NCI-H2171 (cell line): ENCODE results near the gene CLSTN2.
A peak's percentile ranks its signal among the peaks of the same experiment; 100 is the strongest.

Experiments
- DNase-seq: peaks from one replicate; lab custom pipeline; 2025; lab: John Stamatoyannopoulos, UW

CLSTN2 gene

DNA sequence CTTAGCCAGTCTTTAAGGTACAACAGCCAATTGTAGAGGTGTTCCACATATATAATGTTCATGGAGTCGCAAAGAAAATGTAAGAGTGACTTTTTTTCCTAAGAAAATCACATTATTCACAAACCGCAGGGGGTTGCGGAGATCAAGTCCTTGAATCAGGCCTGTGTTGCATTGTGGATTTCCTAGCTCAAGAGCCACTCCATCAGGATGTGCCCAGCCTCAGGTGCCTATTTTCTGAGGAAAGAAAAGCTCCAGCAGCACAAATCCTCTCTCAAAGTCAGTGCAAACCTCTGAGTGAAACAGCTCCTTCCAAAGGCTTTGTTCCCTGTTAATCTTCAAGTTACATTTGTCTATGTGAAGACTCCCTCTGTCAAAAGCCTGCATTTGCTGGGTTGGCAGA is 349.4 kb downstream of the CLSTN2 start:
- DNase-seq = no peak

DNA sequence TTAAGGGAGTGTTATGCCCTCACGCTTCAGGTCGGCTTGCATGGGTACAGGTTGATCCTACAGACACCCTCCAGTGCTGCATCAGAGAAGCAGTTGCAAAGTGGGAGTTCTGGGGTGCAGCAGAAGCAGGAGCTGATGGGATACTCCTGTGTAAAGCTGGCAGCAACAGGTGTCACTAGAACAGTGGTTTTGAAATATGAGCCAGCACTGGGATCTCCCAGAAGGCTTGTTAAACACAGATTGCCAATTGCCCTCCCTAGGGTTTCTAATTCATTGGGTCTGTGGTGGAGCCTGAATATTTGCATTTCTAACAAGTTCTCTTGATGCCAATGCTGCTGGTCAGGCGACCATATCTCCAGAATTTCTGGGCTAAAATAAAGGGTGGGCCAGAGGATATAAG is 350.4 kb downstream of the CLSTN2 start:
- DNase-seq = peak; percentile 43

DNA sequence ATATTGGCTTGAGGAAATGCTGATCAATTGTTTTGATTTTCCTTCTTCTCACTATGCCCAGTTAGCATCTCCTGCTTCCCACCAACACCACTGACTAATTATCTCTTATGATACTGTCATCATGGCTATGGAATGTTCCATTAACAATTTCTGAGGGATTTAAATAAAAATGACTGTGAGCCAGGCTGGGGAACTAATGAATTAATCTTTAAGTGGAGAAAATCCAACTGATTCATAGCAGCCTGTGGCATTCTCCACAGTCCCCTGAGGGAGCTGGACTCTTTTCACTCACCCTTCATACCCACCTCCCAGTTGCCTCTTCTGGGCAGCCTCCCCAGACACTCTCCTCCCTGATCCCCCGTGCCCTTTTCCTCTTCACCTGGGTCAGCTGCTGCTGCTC is 353.6 kb downstream of the CLSTN2 start:
- DNase-seq = no peak

DNA sequence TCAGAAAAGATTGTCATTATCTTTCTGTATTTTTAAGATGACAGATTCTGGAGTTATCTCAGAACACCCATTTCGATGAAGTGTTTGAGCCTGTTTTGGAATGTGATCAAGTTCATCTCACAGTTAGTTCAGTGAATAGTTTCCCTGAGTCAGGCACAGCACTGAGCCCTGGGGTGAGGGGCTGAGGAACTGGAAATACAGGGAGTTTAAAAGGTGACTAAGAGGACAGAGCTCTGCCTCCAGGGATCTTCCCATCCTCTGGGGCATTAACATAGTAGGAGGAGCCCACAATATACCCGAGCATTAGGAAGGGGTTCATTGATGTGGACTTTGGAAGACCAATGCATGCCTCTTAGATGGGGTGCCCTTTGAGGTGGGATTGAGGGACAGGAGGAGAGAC is 355.1 kb downstream of the CLSTN2 start:
- no peak for DNase-seq

DNA sequence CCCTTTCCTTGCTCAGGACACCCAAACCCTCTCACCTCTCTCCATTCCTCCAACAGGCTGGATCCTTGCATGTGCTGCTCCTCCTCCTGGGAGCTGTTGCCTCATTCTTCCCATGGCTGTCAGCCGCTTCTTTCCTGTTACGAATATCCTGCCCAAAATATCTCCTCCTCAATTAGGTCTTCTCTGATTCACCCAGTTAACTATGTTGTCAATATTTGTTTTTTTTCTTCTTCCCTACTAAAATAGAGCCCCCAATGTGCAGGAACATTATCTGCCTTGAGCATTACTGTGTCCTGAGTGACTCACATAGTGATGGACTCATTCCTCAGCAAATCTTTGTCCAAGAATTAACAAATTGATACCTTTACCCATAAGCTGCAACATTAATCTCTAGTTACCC is 357.2 kb downstream of the CLSTN2 start:
- no peak for DNase-seq

DNA sequence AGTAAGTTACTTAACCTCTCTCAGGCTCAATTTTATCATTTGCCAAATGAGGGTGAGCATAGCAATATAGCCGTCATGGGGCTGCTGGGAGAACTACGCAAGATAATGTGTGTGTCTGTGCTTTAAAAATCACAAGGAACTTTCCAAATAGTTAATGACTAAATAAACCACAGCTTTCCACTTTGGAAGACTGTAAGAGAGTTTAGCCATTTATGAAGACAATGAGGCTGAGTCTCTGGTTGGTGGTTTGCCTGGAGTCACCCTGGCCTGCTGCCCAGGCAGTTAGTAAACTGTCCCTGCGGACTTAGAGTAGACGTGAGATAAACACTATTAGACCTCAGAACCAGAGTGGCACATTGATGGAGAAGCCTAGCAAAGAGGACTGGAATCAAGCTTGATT is 357.7 kb downstream of the CLSTN2 start:
- DNase-seq = no peak

DNA sequence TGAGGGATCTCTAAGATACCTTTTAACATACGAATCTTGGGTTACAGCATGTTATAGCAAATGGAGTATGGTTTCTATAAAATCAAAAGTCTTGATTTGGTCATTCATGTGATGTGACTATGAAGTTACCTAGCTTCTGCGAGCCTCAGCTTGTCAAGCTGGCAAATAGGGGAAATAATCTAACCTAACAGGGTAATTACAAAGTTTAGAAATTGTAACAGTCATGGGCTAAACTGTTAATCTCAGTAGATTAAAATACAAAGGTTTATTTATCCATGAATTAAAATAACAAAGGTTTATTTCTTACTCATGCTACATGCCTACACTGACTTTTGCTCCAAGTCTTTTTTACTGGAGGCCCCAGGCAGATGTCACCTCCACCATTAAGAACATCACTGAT is 359.1 kb downstream of the CLSTN2 start:
- DNase-seq = no peak

DNA sequence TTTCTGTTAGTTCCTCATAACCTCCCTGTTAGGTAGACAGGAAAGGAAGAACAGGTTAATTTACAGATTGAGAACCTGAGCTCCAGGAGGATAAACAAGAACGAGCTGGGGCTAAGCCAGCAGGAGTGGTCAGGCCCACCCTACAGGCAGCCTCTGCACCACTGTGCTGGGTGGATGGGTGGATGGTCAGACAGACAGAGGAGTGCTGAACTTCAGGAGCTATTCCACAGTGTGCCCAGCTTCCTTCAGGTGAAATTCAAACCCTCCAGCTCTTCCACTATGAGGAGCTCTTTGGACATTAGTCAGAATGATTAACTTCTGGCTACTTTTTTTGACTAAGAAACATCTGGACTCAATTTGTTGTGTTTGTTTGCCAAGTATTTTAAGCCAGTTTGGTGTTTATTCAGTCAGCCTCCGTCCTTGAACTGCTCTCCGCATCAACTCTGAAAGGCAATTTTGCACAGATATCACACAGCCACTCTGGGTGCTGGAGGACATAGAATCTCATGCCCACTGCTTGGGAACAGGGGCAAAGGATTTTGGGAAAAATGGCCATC is 361.9 kb downstream of the CLSTN2 start:
- no peak for DNase-seq

DNA sequence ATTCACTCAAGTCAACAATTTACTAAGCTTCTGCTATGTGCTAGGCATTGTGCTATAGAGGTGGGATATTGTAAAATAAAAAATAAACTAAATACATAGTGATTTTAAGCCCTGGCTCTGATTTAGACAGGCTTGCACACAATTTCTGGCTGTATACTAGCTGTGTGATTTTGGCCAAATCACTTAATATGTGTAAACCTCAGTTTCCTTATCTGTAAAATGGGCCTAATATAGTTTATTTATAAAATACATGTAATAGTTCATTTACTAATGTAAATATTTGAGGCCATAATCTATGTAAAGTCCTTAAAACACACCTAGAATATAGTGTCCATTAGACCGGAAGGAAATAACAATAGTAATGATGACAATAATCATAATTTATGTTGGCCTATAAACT is 363.1 kb downstream of the CLSTN2 start:
- DNase-seq = no peak

DNA sequence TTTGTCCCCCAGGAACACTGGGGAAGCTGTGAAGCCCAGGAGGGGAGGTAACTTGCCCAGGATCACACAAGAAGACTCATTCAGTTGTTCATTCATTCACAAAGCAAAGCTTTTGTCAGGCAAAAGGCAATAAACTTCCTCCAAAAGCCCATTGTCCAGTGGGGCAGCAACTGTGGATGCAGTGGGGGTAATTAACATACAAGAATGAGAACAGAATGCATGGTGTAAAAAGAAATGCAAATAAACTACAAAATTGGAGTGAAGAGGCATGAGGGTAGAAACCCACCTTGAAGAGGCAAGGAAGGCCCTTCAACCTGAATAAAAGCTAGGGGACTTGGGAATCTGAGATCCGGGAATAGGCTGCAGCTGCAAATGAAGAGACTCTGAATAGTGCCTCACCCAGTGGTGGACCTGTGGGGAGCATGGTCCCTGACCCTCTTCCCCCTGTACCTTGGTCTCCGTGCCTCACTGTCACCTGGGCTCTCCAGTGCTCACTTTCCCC is 363.6 kb downstream of the CLSTN2 start:
- DNase-seq = no peak

DNA sequence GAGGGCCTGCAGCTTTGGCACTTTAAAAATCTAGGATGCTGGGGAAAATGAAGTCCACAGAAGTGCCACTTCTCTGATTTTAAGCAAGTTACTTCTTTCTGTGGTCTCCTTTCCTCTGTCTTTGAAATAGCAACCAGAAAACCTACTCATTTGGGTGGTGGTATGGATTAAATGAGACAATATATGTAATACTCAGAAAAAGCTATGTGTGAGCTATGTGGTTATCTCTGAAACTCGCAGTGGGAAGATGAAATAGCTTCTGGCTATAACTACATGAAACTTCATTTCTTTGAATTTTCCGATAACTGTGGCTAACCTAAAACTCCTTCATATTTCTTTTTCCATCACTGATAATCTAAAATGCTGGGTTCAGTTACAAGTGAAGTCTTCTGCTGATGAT is 368.9 kb downstream of the CLSTN2 start:
- no peak for DNase-seq

DNA sequence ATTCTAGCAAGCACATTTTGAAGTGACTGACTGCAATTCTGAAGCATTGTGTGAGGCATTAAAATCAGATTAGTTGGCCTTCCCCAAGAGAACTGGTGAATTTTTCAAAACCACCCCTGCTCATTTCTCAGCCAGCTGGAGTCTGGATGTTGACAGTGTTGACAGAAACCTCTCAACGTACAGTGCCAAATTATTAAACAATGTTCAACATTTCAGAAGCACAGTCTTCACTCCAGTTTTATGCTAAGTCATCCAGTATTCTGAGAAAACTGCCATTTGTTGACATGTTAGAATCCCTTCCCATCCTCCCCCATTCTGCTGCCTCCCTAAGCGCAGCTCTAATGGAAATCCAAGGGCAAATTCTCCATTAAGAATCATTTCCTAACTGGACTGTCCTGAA is 373.6 kb downstream of the CLSTN2 start:
- no peak for DNase-seq

DNA sequence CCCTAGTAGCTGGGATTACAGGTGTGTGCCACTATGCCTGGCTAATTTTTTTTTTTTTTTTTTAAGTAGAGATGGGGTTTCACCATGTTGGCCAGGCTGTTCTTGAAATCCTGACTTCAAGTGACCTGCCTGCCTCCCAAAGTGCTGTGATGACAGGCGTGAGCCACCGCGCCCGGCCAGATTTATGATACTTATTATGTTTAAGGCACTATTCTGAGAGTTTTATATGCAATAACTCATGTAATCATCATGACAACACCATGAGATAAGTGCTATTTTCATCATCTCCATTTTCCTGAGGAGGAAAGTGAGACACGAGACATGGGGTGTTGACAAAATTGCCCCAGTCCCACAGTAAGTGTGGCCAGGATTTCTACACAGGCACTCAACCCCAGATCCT is 376.4 kb downstream of the CLSTN2 start:
- DNase-seq = no peak

DNA sequence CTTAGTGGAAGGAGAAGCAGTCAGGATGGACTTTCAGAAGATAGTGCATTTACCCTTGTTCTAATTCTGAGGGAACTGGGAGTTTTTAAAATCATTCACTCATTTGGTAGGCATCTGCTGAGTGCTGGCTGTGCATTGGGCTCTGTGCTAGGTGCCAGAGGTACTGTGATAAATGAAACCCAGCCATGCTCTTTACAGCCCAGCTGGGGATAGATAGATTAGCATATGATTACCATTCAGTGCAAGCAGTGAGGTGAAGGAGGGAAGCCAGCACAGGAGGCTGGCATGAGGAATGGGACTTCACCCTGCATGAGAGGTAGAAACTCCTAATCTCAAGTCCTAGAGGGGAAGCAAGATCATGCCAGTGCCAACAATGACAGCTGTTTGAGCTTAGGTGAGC is 381.0 kb downstream of the CLSTN2 start:
- DNase-seq = no peak

DNA sequence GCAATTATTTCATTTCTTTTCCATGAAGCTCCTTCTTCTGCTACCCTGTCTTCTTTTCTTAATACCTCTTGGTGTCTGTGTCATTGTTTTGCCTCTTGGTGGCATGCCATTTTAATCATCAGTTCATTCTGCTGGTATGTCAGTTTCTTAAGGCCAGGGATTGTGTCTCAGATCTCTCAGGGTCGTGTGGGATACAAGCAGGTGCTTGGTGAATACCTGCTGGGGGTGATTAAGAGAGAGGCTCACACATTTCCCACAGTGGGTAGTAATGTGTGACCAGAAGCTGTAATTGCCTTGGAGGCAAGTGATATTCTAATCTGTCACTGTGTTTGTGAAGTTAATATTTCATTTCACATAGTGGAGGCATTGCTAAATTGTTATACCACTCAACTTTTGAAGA is 381.5 kb downstream of the CLSTN2 start:
- DNase-seq = no peak

DNA sequence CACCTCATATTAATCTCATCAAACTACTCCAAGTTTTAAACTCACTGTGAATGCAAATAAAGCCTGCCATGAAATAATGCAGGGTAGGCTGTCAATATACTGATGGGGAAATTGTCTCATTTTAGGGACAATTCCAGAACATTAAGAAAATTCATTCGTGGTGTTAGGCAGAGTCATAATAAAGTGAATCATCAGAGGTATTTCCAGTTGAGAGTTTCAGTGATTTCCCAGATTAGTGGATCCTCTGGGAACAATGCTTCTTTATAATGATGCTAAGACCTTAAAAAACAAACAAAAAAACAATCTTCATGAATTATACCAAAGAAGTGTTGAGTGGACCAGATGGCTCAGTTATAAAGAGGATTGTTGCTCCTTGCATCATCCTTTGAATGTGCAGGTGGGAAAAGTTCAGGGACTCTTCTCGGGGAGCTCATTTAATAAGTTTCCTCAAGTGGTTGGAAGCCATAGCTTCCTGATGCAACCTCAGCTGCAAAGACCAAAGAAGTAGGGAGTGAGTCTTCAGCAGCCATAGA is 381.9 kb downstream of the CLSTN2 start:
- no peak for DNase-seq

DNA sequence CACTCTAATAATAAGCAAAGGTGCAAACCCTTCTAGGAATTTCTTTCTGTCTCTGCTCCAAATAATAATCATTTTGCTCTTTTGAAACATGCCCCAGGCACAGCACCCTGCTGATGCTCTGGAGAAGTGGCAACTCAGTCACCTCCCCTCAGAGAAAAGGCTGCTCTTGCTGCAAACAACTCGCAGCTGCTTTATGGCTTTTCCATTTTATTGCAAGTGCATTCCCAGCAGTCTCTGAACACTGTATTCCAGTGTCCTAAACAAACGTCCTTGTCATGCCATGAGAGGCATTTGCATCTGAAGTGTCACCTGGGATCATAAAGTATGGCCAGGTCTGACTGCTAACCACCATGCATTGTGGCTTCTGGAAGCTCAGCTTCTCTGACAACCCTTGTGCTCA is 384.8 kb downstream of the CLSTN2 start:
- no peak for DNase-seq

DNA sequence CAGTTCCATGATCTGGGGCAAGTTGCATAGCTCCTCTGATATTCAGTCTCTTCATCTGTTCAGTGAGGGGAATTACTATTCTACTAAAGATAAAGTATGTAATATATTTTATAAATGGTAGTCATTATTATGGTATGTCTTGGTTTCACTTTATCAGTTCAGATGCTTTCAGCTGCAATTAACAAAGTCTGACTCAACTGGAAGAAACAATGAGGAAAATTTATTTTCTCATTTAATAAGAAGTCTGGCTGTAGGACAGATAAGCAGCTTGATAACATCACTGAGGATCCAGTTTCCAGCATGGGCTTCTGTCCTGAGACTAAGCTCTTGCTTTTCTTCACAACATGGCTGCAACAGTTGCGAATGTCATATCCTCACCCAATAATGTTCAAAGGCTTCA is 388.6 kb downstream of the CLSTN2 start:
- DNase-seq = no peak

DNA sequence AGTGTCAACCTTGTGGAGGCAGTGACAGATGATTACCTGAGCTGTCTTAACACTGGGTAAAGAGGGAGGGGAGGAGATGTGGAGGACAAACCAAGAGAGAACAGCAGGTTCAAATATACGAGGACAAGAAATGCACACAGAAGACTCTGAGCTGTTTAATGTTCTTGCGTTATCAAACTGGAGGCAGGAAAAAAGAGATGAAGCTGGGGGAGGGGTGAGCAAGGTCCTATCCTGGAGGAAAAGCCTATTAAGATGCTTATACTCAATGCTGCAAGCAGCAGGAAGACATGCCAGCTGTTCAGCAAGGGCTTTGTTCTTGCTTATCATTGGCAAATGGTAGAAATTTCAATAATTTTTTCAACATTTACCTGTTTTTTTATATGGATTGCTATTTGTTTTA is 397.1 kb downstream of the CLSTN2 start:
- no peak for DNase-seq

DNA sequence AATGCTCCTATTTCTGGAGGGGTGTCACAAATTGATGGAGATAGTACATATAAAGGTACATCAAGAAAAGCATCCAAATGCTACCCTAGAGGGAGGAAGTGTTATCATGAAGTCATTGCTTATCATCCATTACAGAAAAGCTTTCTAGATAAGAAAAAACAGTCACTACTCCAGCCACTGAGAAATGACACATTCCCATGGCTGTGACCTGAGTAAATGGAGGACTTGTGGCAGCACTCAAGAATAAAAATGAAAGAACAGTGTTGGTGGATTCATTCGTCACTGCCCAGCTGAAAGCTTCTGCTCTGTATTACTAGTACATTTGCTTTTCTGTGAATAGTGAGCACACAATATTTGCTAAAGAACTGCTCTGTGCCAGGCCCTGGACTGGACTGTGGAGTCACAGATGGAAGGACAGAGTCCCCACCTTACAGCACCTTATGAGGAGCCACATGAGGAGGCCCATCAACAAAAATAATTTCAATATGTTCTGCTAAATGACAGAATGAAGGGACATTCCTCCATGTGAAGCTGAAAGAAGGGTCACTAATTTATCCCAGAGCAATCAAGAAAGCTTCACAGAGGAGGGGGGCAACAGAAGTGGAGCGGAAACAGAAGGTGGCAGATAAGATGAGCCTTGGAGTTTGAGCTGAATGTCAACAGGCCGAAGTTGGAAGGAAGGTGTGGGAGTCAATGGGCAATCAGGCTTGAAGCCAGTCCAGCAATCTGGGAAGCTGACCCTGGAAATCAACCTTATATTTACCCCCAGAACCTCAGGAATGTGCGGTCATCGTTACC is 399.3 kb downstream of the CLSTN2 start:
- no peak for DNase-seq

DNA sequence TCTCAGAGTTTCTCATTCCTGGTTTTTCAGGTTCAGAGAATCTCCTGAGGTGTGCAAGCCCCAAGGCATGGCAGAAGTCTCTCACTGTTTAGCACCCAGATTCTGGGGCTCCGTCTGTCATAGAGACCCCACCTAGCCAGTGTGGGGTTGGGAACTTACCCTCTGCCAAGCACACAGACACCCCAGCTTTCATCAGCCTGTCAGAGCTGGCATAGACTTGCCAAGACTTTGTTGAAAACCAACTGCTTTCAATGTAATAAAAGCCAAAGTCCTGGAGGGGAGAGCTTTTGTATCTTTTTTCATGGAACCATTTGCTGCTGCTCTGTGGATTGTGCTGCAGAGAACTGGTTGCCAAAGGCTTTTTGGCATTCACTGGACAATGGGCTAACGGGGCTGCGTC is 401.5 kb downstream of the CLSTN2 start:
- no peak for DNase-seq

DNA sequence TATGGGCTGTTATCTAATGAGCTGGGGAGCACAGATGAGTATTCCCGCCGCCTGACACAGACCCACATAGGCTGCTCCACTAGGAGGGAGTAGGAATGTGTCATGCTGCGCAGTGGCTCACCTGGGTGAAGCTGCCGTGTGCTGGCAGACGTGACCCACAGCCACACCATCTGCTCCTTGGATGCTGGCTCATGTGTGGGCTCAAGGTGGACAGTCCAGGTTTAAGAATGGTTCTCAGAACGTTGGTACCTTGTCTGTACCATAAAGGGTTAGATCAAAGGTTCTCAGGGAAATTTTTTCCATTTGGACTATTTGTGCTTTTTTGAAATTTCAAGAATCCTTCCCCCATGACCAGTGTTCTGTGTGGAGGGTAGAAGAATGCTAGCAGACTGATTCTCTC is 403.9 kb downstream of the CLSTN2 start:
- DNase-seq = no peak

DNA sequence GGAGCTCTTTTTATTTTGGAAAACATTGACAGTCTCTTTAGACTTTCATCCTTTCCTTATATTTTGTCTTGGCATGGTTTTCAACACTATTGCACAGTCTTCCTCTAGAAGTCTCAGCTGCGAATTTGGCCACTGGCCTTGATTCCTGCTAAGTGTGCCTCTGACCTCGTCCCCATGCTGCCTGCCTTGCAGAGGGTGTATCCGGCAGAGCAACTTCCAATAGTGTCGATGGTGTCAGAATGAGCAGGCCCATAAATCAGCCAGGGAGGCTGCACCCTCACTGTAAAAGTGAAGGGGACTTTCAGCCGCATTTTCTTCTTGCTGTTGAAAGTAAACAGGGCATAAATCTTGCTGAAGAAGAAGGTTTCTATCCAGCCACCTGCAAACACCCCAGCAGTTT is 406.2 kb downstream of the CLSTN2 start:
- no peak for DNase-seq
